K562 (cell line): ENCODE data around the gene ANO10. TPM values are rescaled to one million over a fixed set of nuclear protein-coding genes. Genes with fewer than 3 reads are reported as not detected.

Experiments
- ATAC-seq: fragments of 200-7000 bp; cut with Tn5 transposase; 3 replicates; pipeline ENCODE4 v1.9.1; 2020; ENCODE audit warnings: moderate library complexity
- BruUV-seq: library from RNA; stranded (reverse); fragments of 400-500 nt; replicated peaks from 2 replicates; lab custom pipeline; 2021; lab: Mats Ljungman, UMichigan
- CTCF ChIA-PET: fragments of 300-600 bp; formaldehyde crosslinking; extraction: SDS; loops from one replicate; lab custom pipeline; 2021; ENCODE audit warnings: low intra/inter-chr PET ratio; lab: Yijun Ruan, JAX
- POLR2A ChIA-PET: fragments of 300-600, 350-650 bp; sonication (Branson Sonifier 250); formaldehyde crosslinking; extraction: SDS; loops from one replicate; lab custom pipeline; 2021; ENCODE audit warnings: antibody characterized with exemption, inconsistent platforms; lab: Yijun Ruan, JAX
- DNase-seq, 4 experiments: peaks; one replicate each; pipeline versions ENCODE4 v3.0.0 to v3.0.0-alpha.2; 2011 to 2018; ENCODE audit warnings: low spot score in 3 of 4, mixed read lengths in 3 of 4; ENCODE audit errors: extremely low read depth in 1 of 4
- FAIRE-seq: peaks from 2 replicates; lab custom pipeline; 2011; peaks lifted over from hg19 to GRCh38; lab: Jason Lieb, UNC
- H2AFZ ChIP-seq: 2 replicates; pipeline ENCODE4 v1.6.0; 2011; ENCODE audit warnings: low read depth, low read length, control low read depth, inconsistent platforms
- H3K27ac ChIP-seq: fragments of 200-600 bp; 3 replicates; pipeline ENCODE4 v1.8.0; 2011; ENCODE audit warnings: low read depth, mild to moderate bottlenecking, control low read depth, inconsistent platforms, low read length, moderate library complexity, mixed read lengths; ENCODE audit errors: extremely low read depth
- H3K27me3 ChIP-seq, 2 experiments: fragments of 300-600 bp in 1 of 2; 2 replicates in 1 of 2; 3 replicates in 1 of 2; pipeline versions ENCODE4 v1.6.0 to v1.8.0; 2011; ENCODE audit warnings: inconsistent platforms in 2 of 2, low read length in 2 of 2, mild to moderate bottlenecking in 1 of 2, mixed read lengths in 1 of 2, moderate library complexity in 1 of 2; ENCODE audit not compliant: control insufficient read depth in 2 of 2, insufficient read depth in 2 of 2
- H3K36me3 ChIP-seq: fragments of 300-600 bp; 3 replicates; pipeline ENCODE4 v1.8.0; 2011; ENCODE audit warnings: mild to moderate bottlenecking, low read length, inconsistent platforms; ENCODE audit not compliant: control insufficient read depth, insufficient read depth
- H3K4me1 ChIP-seq, 2 experiments: fragments of 200-600 bp in 1 of 2; replicated peaks in 1 of 2; 2 replicates in 1 of 2; 3 replicates in 1 of 2; pipeline versions ENCODE4 v1.5.1 to v1.8.0; 2011; ENCODE audit warnings: inconsistent platforms in 2 of 2, low read length in 2 of 2, mild to moderate bottlenecking in 1 of 2, mixed read lengths in 1 of 2, moderate library complexity in 1 of 2; ENCODE audit not compliant: control insufficient read depth in 2 of 2, insufficient read depth in 2 of 2
- H3K4me2 ChIP-seq: 2 replicates; pipeline ENCODE4 v1.6.1; 2011; ENCODE audit warnings: low read length, control low read depth, inconsistent platforms, mixed read lengths; ENCODE audit not compliant: insufficient read depth
- H3K4me3 ChIP-seq: fragments of 200-600 bp; sonication (generic), shearing (Covaris generic); 2 replicates; pipeline ENCODE4 v1.5.1; 2016; ENCODE audit warnings: control low read depth, inconsistent platforms
- H3K79me2 ChIP-seq: fragments of 200-600 bp; 3 replicates; pipeline ENCODE4 v1.8.0; 2011; ENCODE audit warnings: low read length, inconsistent platforms; ENCODE audit not compliant: control insufficient read depth, insufficient read depth
- H3K9ac ChIP-seq, 2 experiments: 2 replicates each; pipeline versions ENCODE4 v1.6.0 to v1.6.1; 2011; ENCODE audit warnings: low read depth in 2 of 2, low read length in 2 of 2, control low read depth in 1 of 2, inconsistent platforms in 1 of 2, mild to moderate bottlenecking in 1 of 2, mixed read lengths in 1 of 2; ENCODE audit not compliant: insufficient read depth in 1 of 2
- H3K9me1 ChIP-seq: one replicate; pipeline ENCODE4 v1.6.0; 2011; ENCODE audit warnings: inconsistent platforms, mild to moderate bottlenecking, low read length, moderate library complexity; ENCODE audit not compliant: control insufficient read depth, insufficient read depth
- H3K9me3 ChIP-seq: replicated peaks from 2 replicates; pipeline ENCODE4 v1.5.1; 2011; ENCODE audit warnings: low read depth, low read length, inconsistent platforms; ENCODE audit not compliant: control insufficient read depth, insufficient read depth
- H4K20me1 ChIP-seq: replicated peaks from 2 replicates; pipeline ENCODE4 v1.6.1; 2011; ENCODE audit warnings: low read length, inconsistent platforms, mixed read lengths; ENCODE audit not compliant: control insufficient read depth, insufficient read depth
- ARID3A ChIP-seq: IDR thresholded peaks from 2 replicates; pipeline ENCODE4 v1.6.1; 2012; ENCODE audit warnings: low read depth, low read length, improper control_type of control experiment, borderline replicate concordance
- COPS2 ChIP-seq: fragments of 450-650 bp; conservative IDR thresholded peaks from 2 replicates; pipeline ENCODE4 v1.6.1; 2016; ENCODE audit warnings: mild to moderate bottlenecking, moderate library complexity
- FUS ChIP-seq: fragments of 200-400 bp; formaldehyde crosslinking; optimal IDR thresholded peaks from 2 replicates; pipeline ENCODE3; 2017; ENCODE audit warnings: low read depth, low read length
- HDAC3 ChIP-seq: fragments of 450-650 bp; IDR thresholded peaks from 2 replicates; pipeline ENCODE4 v1.6.1; 2018; ENCODE audit warnings: borderline replicate concordance, mild to moderate bottlenecking, moderate library complexity; ENCODE audit not compliant: partially characterized antibody
- HSF4 ChIP-seq: fragments of 250-450 bp; sonication (Bioruptor Pico); IDR thresholded peaks from 2 replicates; pipeline ENCODE4 v2.1.2; 2022; ENCODE audit warnings: mild to moderate bottlenecking, moderate library complexity, borderline replicate concordance
- KLF1 ChIP-seq: fragments of 450-650 bp; IDR thresholded peaks from 2 replicates; pipeline ENCODE4 v1.6.1; 2016; ENCODE audit warnings: missing genetic modification characterization, missing compliant biosample characterization
- MEF2A ChIP-seq: IDR thresholded peaks from 2 replicates; pipeline ENCODE4 v1.6.1; 2011; ENCODE audit warnings: low read depth, mild to moderate bottlenecking, low read length, moderate library complexity; ENCODE audit not compliant: control insufficient read depth
- NR4A1 ChIP-seq, 2 experiments: fragments of 250-450 bp in 1 of 2; fragments of 450-650 bp in 1 of 2; sonication (Bioruptor Pico) in 1 of 2; IDR thresholded peaks; 2 replicates each; pipeline versions ENCODE4 v1.4.0 to v1.6.1; 2016 to 2020; ENCODE audit warnings: mild to moderate bottlenecking in 2 of 2, missing compliant biosample characterization in 1 of 2, missing genetic modification characterization in 1 of 2, moderate library complexity in 1 of 2
- POU5F1 ChIP-seq: fragments of 150-350 bp; IDR thresholded peaks from 2 replicates; pipeline ENCODE4 v1.6.1; 2014; ENCODE audit warnings: borderline replicate concordance, low read length, low read depth, mild to moderate bottlenecking; ENCODE audit not compliant: partially characterized antibody
- RCOR1 ChIP-seq, 2 experiments: IDR thresholded peaks; 2 replicates each; pipeline ENCODE4 v1.6.1; 2012; ENCODE audit warnings: low read depth in 2 of 2, low read length in 2 of 2, borderline replicate concordance in 1 of 2, improper control_type of control experiment in 1 of 2
- SOX6 ChIP-seq: fragments of 450-650 bp; IDR thresholded peaks from 2 replicates; pipeline ENCODE4 v1.6.1; 2014; ENCODE audit warnings: mild to moderate bottlenecking
- ZBTB7A ChIP-seq: IDR thresholded peaks from 2 replicates; pipeline ENCODE4 v1.6.1; 2011; ENCODE audit warnings: low read depth, mild to moderate bottlenecking, low read length, moderate library complexity, borderline replicate concordance; ENCODE audit not compliant: control insufficient read depth
- ZNF354B ChIP-seq: fragments of 250-450 bp; sonication (Bioruptor Pico); IDR thresholded peaks from 2 replicates; pipeline ENCODE4 v1.4.0; 2020
- ZNF766 ChIP-seq: fragments of 200-800 bp; sonication (Bioruptor generic); conservative IDR thresholded peaks from 2 replicates; pipeline ENCODE4 v1.6.1; 2016; ENCODE audit warnings: missing genetic modification characterization, missing compliant biosample characterization
- WGBS: fragments of 100-300 bp; shearing (Covaris generic); methylation state at CpG from one replicate; pipeline ENCODE4 v1.1.6; 2016; ENCODE audit warnings: low coverage, mixed read lengths; ENCODE audit not compliant: insufficient coverage; ENCODE audit errors: missing lambda C conversion rate; 5-methylcytosine and 5-hydroxymethylcytosine counted together
- in situ Hi-C: fragments of 300-500 bp; cut with MboI; formaldehyde crosslinking; loops from 4 replicates; pipeline ENCODE4 v1.15.0; 2018; ENCODE audit warnings: inconsistent platforms, mixed read lengths
- intact Hi-C: fragments of 100-400 bp; cut with micrococcal nuclease; formaldehyde crosslinking; loops from 2 replicates; pipeline ENCODE4 v1.14.2; 2022
- polyA plus RNA-seq, 8 experiments: library from polyadenylated mRNA; depleted of rRNA in 4 of 8; stranded (reverse) in 5 of 8; unstranded in 3 of 8; fragments of >200 nt; fragmentation: Nextera tagmentation in 2 of 8; fragmentation: Illumina TruSeq in 1 of 8; extraction: Ambion mirVana in 2 of 8; extraction: Trizol in 1 of 8; gene quantifications; 2 replicates each; pipeline versions ENCODE4 v1.2.1 to v1.2.3, GENCODE V29; 2011 to 2014; ENCODE audit warnings: inconsistent platforms in 1 of 8, missing spikeins in 1 of 8
- total RNA-seq, 7 experiments: library from RNA; depleted of rRNA in 6 of 7; stranded (reverse); fragments of >200 nt in 6 of 7; fragmentation: Illumina TruSeq in 2 of 7; extraction: Trizol in 2 of 7; gene quantifications; 2 replicates each; pipeline versions ENCODE4 v1.2.1 to v1.2.3, GENCODE V29; 2011 to 2021; ENCODE audit warnings: low replicate concordance in 1 of 7
- TF ChIP-seq, protein P1 (sequence below): fragments of 450-650 bp; formaldehyde crosslinking; IDR thresholded peaks from 2 replicates; pipeline ENCODE4 v1.4.0; 2020; ENCODE audit warnings: mild to moderate bottlenecking, mixed read lengths
- TF ChIP-seq, protein P2 (sequence below): fragments of 450-650 bp; conservative IDR thresholded peaks from 2 replicates; pipeline ENCODE4 v1.6.1; 2016; ENCODE audit warnings: missing genetic modification characterization, low read depth, mild to moderate bottlenecking, control low read depth, missing compliant biosample characterization

The ANO10 gene
- total and polyA plus RNA-seq, 9 of the 15 experiments (the other 6 are each of a cell fraction or from before 2014, with no cell fraction given), result 6.4 to 46.0 (median 32.3) TPM

GRCh38 chr3:43326891-43327581 lies 294.8 kb downstream of the ANO10 start:
- in situ Hi-C loops (no loop called here), intact Hi-C loops (no loop called here)
- Histone ChIP-seq H3K4me3 (no peak overlapping the region), H3K4me1 (no peaks in the 10 kb centered on the region; a peak in 1 of 5 replicates), H3K9me1 (no peaks in the 10 kb centered on the region), H3K27me3 (no peaks in the 10 kb centered on the region; a peak in 1 of 5 replicates), H3K36me3 (no peaks in the 10 kb centered on the region), H2AFZ (no peak overlapping the region), H3K9me3 (no peaks in the 10 kb centered on the region), H3K79me2 (peaks cover 7% of the 10 kb centered on the region; the same call in 1 of the 3 replicates), H3K27ac (no peak overlapping the region), H3K4me2 (no peak overlapping the region), H4K20me1 (no peaks in the 10 kb centered on the region), H3K9ac (no peak overlapping the region)
- POLR2A ChIA-PET, result interaction anchor here (1.1 to 1.5 kb wide), 2 partner anchors 9 to 419 kb away, joined by 3 read pairs; no protein-coding TSS in a partner anchor
- ATAC-seq (no peak; the same call in 2 of the 3 replicates), DNase-seq (no peak), FAIRE-seq (no peak)
- no TSS peak for BruUV-seq
- CTCF ChIA-PET, result no interaction called here
- 49% methylated on average over 3 of the region's 3 CpGs for WGBS
- TF ChIP-seq HDAC3, result no peak
- TF ChIP-seq HSF4 (CRISPR knock-in tag), result no peak
- no peak for TF ChIP-seq SOX6
- no peak for TF ChIP-seq NR4A1 (CRISPR knock-in tag; IDR thresholded peaks at IDR 0.05)
- no peak for TF ChIP-seq NR4A1 (tag; IDR thresholded peaks at IDR 0.05)
- TF ChIP-seq ZNF354B (CRISPR knock-in tag), result 0 out of 2 replicates have a peak, but pooled peaks have one; percentile 29
- no peak for TF ChIP-seq KLF1 (tag)
- TF ChIP-seq, protein P1, sequence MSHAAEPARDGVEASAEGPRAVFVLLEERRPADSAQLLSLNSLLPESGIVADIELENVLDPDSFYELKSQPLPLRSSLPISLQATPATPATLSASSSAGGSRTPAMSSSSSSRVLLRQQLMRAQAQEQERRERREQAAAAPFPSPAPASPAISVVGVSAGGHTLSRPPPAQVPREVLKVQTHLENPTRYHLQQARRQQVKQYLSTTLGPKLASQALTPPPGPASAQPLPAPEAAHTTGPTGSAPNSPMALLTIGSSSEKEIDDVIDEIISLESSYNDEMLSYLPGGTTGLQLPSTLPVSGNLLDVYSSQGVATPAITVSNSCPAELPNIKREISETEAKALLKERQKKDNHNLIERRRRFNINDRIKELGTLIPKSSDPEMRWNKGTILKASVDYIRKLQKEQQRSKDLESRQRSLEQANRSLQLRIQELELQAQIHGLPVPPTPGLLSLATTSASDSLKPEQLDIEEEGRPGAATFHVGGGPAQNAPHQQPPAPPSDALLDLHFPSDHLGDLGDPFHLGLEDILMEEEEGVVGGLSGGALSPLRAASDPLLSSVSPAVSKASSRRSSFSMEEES (CRISPR knock-in tag), result peak; percentile 23; the same call in 1 of the 2 replicates
- TF ChIP-seq, protein P2, sequence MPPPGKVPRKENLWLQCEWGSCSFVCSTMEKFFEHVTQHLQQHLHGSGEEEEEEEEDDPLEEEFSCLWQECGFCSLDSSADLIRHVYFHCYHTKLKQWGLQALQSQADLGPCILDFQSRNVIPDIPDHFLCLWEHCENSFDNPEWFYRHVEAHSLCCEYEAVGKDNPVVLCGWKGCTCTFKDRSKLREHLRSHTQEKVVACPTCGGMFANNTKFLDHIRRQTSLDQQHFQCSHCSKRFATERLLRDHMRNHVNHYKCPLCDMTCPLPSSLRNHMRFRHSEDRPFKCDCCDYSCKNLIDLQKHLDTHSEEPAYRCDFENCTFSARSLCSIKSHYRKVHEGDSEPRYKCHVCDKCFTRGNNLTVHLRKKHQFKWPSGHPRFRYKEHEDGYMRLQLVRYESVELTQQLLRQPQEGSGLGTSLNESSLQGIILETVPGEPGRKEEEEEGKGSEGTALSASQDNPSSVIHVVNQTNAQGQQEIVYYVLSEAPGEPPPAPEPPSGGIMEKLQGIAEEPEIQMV (tag), result no peak
- no peak for TF ChIP-seq COPS2
- TF ChIP-seq RCOR1 (IDR thresholded peaks at IDR 0.05; ENCODE audit: borderline replicate concordance in 1 of 2, low read depth in 2 of 2, low read length in 2 of 2), result peak in 1 of 2 experiments; percentile 74; a peak in 2 of 4 replicates
- no peak for TF ChIP-seq FUS
- TF ChIP-seq ZNF766 (CRISPR knock-in tag), result peak; percentile 98
- no peak for TF ChIP-seq POU5F1
- no peak for TF ChIP-seq MEF2A
- no peak for TF ChIP-seq ZBTB7A
- TF ChIP-seq ARID3A, result no peak
